GM12878 (cell line): Measurements from ENCODE around the gene MTR. TPM values are rescaled to one million over a fixed set of nuclear protein-coding genes. Genes with fewer than 3 reads are reported as not detected.

Source experiments
- ATAC-seq: fragments of 200-7000 bp; cut with Tn5 transposase; 3 replicates; pipeline ENCODE4 v1.9.1; 2020; ENCODE audit warnings: mild to moderate bottlenecking, moderate library complexity
- BruUV-seq: library from RNA; stranded (reverse); fragments of 400-500 nt; replicated peaks from 2 replicates; lab custom pipeline; 2021; lab: Mats Ljungman, UMichigan
- CTCF ChIA-PET: fragments of 300-600 bp; sonication (Branson Sonifier 250); formaldehyde crosslinking; extraction: SDS; loops from one replicate; lab custom pipeline; 2021; ENCODE audit warnings: inconsistent platforms; lab: Yijun Ruan, JAX
- POLR2A ChIA-PET: fragments of 350-600 bp; formaldehyde crosslinking; extraction: SDS; loops from one replicate; lab custom pipeline; 2021; ENCODE audit warnings: inconsistent platforms; lab: Charles Lee
- RAD21 ChIA-PET: fragments of 300-600 bp; sonication (Branson Sonifier 250); formaldehyde crosslinking; loops from one replicate; lab custom pipeline; 2023; ENCODE audit warnings: antibody characterized with exemption; ENCODE audit not compliant: unreplicated experiment; lab: Charles Lee
- SMC1A ChIA-PET: fragments of 300-600 bp; sonication (Branson Sonifier 250); formaldehyde crosslinking; loops from one replicate; lab custom pipeline; 2023; ENCODE audit not compliant: unreplicated experiment, uncharacterized antibody; lab: Charles Lee
- DNase-seq: peaks from one replicate; pipeline ENCODE4 v3.0.0-alpha.2; 2011; ENCODE audit warnings: low read depth, low spot score
- FAIRE-seq: peaks from 3 replicates; lab custom pipeline; 2011; peaks lifted over from hg19 to GRCh38; lab: Jason Lieb, UNC
- H2AFZ ChIP-seq: 2 replicates; pipeline ENCODE4 v1.6.0; 2011; ENCODE audit warnings: low read depth, low read length, control low read depth; ENCODE audit not compliant: control insufficient read depth
- H3K27ac ChIP-seq: 2 replicates; pipeline ENCODE4 v1.5.1; 2011; ENCODE audit warnings: control low read depth; ENCODE audit not compliant: control insufficient read depth, insufficient read depth
- H3K27me3 ChIP-seq, 2 experiments: replicated peaks in 1 of 2; 2 replicates each; pipeline versions ENCODE4 v1.6.0 to v1.6.1; 2011; ENCODE audit warnings: low read length in 1 of 2; ENCODE audit not compliant: control insufficient read depth in 2 of 2, insufficient read depth in 2 of 2
- H3K36me3 ChIP-seq, 2 experiments: 2 replicates each; pipeline ENCODE4 v1.5.1; 2011; ENCODE audit warnings: low read length in 1 of 2; ENCODE audit not compliant: control insufficient read depth in 2 of 2, insufficient read depth in 2 of 2
- H3K4me1 ChIP-seq: 2 replicates; pipeline ENCODE4 v1.6.1; 2011; ENCODE audit warnings: mild to moderate bottlenecking, low read length, moderate library complexity, mixed read lengths; ENCODE audit not compliant: control insufficient read depth, insufficient read depth
- H3K4me2 ChIP-seq: 2 replicates; pipeline ENCODE4 v1.6.0; 2011; ENCODE audit warnings: control low read depth; ENCODE audit not compliant: control insufficient read depth, insufficient read depth
- H3K4me3 ChIP-seq: fragments of 200-600 bp; sonication (generic); 2 replicates; pipeline ENCODE4 v1.5.1; 2016
- H3K79me2 ChIP-seq: 2 replicates; pipeline ENCODE4 v1.6.0; 2011; ENCODE audit warnings: low read length; ENCODE audit not compliant: control insufficient read depth, insufficient read depth
- H3K9ac ChIP-seq: 2 replicates; pipeline ENCODE4 v1.8.0; 2011; ENCODE audit warnings: low read length, control low read depth, mixed read lengths; ENCODE audit not compliant: control insufficient read depth, insufficient read depth
- H3K9me3 ChIP-seq: replicated peaks from 3 replicates; pipeline ENCODE4 v1.5.1; 2011; ENCODE audit warnings: mild to moderate bottlenecking, low read length; ENCODE audit not compliant: control insufficient read depth, insufficient read depth
- H4K20me1 ChIP-seq: 2 replicates; pipeline ENCODE4 v1.6.0; 2011; ENCODE audit not compliant: control insufficient read depth, insufficient read depth
- BMI1 ChIP-seq: fragments of 450-650 bp; IDR thresholded peaks from 2 replicates; pipeline ENCODE4 v1.6.1; 2016; ENCODE audit warnings: mild to moderate bottlenecking, moderate library complexity, borderline replicate concordance
- E2F4 ChIP-seq: IDR thresholded peaks from 2 replicates; pipeline ENCODE4 v1.6.1; 2012; ENCODE audit warnings: low read depth, low read length, improper control_type of control experiment
- ELK1 ChIP-seq: IDR thresholded peaks from 2 replicates; pipeline ENCODE4 v1.6.1; 2012; ENCODE audit warnings: low read depth, low read length, improper control_type of control experiment
- GATAD2B ChIP-seq: fragments of 450-650 bp; conservative IDR thresholded peaks from 2 replicates; pipeline ENCODE4 v1.6.1; 2017; ENCODE audit warnings: low read depth, mild to moderate bottlenecking, moderate library complexity
- IKZF2 ChIP-seq, 2 experiments: fragments of 450-650 bp; IDR thresholded peaks; 2 replicates each; pipeline ENCODE4 v1.6.1; 2017; ENCODE audit warnings: mild to moderate bottlenecking in 2 of 2, moderate library complexity in 2 of 2
- IRF5 ChIP-seq: fragments of 450-650 bp; IDR thresholded peaks from 2 replicates; pipeline ENCODE4 v1.6.1; 2017; ENCODE audit warnings: borderline replicate concordance
- KDM1A ChIP-seq: fragments of 200-600 bp; sonication (generic); IDR thresholded peaks from 2 replicates; pipeline ENCODE4 v1.6.1; 2016; ENCODE audit warnings: borderline replicate concordance
- MEF2A ChIP-seq: IDR thresholded peaks from 2 replicates; pipeline ENCODE4 v1.6.1; 2011; ENCODE audit warnings: low read depth, mild to moderate bottlenecking, low read length, moderate library complexity; ENCODE audit not compliant: insufficient read depth
- MEF2B ChIP-seq: fragments of 450-650 bp; IDR thresholded peaks from 2 replicates; pipeline ENCODE4 v1.6.1; 2018; ENCODE audit warnings: mild to moderate bottlenecking, moderate library complexity; ENCODE audit not compliant: partially characterized antibody, poor library complexity, severe bottlenecking
- PAX8 ChIP-seq: fragments of 450-650 bp; IDR thresholded peaks from 2 replicates; pipeline ENCODE4 v1.6.1; 2017; ENCODE audit warnings: mild to moderate bottlenecking, moderate library complexity
- POU2F2 ChIP-seq: IDR thresholded peaks from 3 replicates; pipeline ENCODE4 v1.6.1; 2011; ENCODE audit warnings: low read depth, mild to moderate bottlenecking, low read length, borderline replicate concordance
- RELA ChIP-seq: fragments of 450-650 bp; IDR thresholded peaks from 2 replicates; pipeline ENCODE4 v1.8.0; 2014; ENCODE audit warnings: borderline replicate concordance; ENCODE audit not compliant: partially characterized antibody
- SMARCA5 ChIP-seq: fragments of 450-650 bp; IDR thresholded peaks from 2 replicates; pipeline ENCODE4 v1.6.1; 2017; ENCODE audit warnings: mild to moderate bottlenecking
- SRF ChIP-seq, 2 experiments: IDR thresholded peaks; 2 replicates each; pipeline ENCODE4 v1.6.1; 2011; ENCODE audit warnings: low read depth in 2 of 2, low read length in 2 of 2, mild to moderate bottlenecking in 1 of 2, moderate library complexity in 1 of 2
- TARDBP ChIP-seq: IDR thresholded peaks from 2 replicates; pipeline ENCODE4 v1.6.1; 2016; ENCODE audit warnings: borderline replicate concordance
- TBL1XR1 ChIP-seq: IDR thresholded peaks from 2 replicates; pipeline ENCODE4 v1.6.1; 2012; ENCODE audit warnings: low read depth, low read length, improper control_type of control experiment
- ZBTB40 ChIP-seq: fragments of 450-650 bp; IDR thresholded peaks from 2 replicates; pipeline ENCODE4 v1.6.1; 2016; ENCODE audit warnings: mild to moderate bottlenecking, moderate library complexity, borderline replicate concordance
- ZNF217 ChIP-seq: fragments of 450-650 bp; IDR thresholded peaks from 2 replicates; pipeline ENCODE4 v1.6.1; 2017; ENCODE audit warnings: antibody characterized with exemption, mild to moderate bottlenecking
- ZNF622 ChIP-seq: fragments of 450-650 bp; IDR thresholded peaks from 2 replicates; pipeline ENCODE4 v1.6.1; 2017; ENCODE audit warnings: mild to moderate bottlenecking, inconsistent platforms
- WGBS: methylation state at CpG from one replicate; pipeline ENCODE4 v1.1.6; 2016; ENCODE audit warnings: low lambda C conversion rate; ENCODE audit not compliant: insufficient replicate concordance, insufficient coverage; ENCODE audit errors: missing lambda C conversion rate; 5-methylcytosine and 5-hydroxymethylcytosine counted together
- in situ Hi-C: fragments of 300-500 bp; cut with MboI; formaldehyde crosslinking; loops from 9 replicates; pipeline ENCODE4 v1.14.3; 2018; ENCODE audit warnings: mixed read lengths
- intact Hi-C: fragments of 100-400 bp; cut with micrococcal nuclease; formaldehyde crosslinking; loops from one replicate; pipeline ENCODE4 v1.14.2; 2022; ENCODE audit not compliant: unreplicated experiment
- polyA plus RNA-seq, 11 experiments: library from polyadenylated mRNA; depleted of rRNA in 4 of 11; unstranded in 6 of 11; stranded (reverse) in 5 of 11; fragments of >200 nt; fragmentation: Nextera tagmentation in 4 of 11; fragmentation: Illumina TruSeq in 1 of 11; extraction: Ambion mirVana in 4 of 11; extraction: Trizol in 1 of 11; gene quantifications; 1 replicate in 1 of 11; 2 replicates in 10 of 11; pipeline versions ENCODE4 v1.2.1 to v1.2.3, GENCODE V29; 2011 to 2016; ENCODE audit warnings: inconsistent platforms in 2 of 11, missing spikeins in 2 of 11, low read depth in 1 of 11
- total RNA-seq, 4 experiments: library from RNA; depleted of rRNA in 3 of 4; stranded (reverse); fragments of >200 nt in 3 of 4; fragmentation: Illumina TruSeq in 1 of 4; extraction: Trizol in 1 of 4; gene quantifications; 2 replicates each; pipeline versions ENCODE4 v1.2.1 to v1.2.3, GENCODE V29; 2013 to 2021

MTR gene
- total and polyA plus RNA-seq, 10 of the 15 experiments (the other 5 are each of a cell fraction or from before 2014, with no cell fraction given), result 2.4 to 38.7 (median 16.5) TPM

GRCh38 chr1:236860674-236861073 is 65.6 kb downstream of the MTR start:
- in situ Hi-C loops, result loop anchor here (10.0 kb wide), 1 partner anchor 256 kb away; the partner anchor contains the start of gene HEATR1
- WGBS, result 96% methylated on average over 1 of the region's 1 CpG
- ChIA-PET POLR2A (interaction anchor here (0.7 kb wide), 1 partner anchor 500 kb away, joined by 5 read pairs; no protein-coding TSS in a partner anchor), RAD21 (no interaction called here), CTCF (interaction anchor here (0.7 kb wide), 1 partner anchor 15 kb away, joined by 3 read pairs; no protein-coding TSS in a partner anchor), SMC1A (no interaction called here)
- Histone ChIP-seq H3K36me3 (peaks cover 9 to 32% of the 10 kb centered on the region in 2 experiments), H3K9me3 (no peaks in the 10 kb centered on the region), H3K9ac (no peak overlapping the region), H3K4me2 (no peak overlapping the region), H3K4me3 (no peak overlapping the region), H2AFZ (no peak overlapping the region), H3K79me2 (no peaks in the 10 kb centered on the region), H3K27me3 (no peaks in the 10 kb centered on the region), H3K4me1 (no peaks in the 10 kb centered on the region), H4K20me1 (no peaks in the 10 kb centered on the region), H3K27ac (no peak overlapping the region)
- TF ChIP-seq E2F4, result no peak
- TF ChIP-seq IKZF2 (IDR thresholded peaks at IDR 0.05), result no peak
- no peak for TF ChIP-seq MEF2B
- TF ChIP-seq PAX8, result no peak
- TF ChIP-seq ZNF217, result no peak
- no peak for TF ChIP-seq IRF5
- no peak for TF ChIP-seq ZBTB40
- no peak for TF ChIP-seq SRF (IDR thresholded peaks at IDR 0.05; ENCODE audit: low read depth in 2 of 2, low read length in 2 of 2)
- no peak for TF ChIP-seq MEF2A
- TF ChIP-seq BMI1, result no peak
- TF ChIP-seq RELA, result no peak
- TF ChIP-seq ELK1, result no peak
- TF ChIP-seq KDM1A, result no peak
- no peak for TF ChIP-seq TARDBP
- no peak for TF ChIP-seq TBL1XR1
- TF ChIP-seq POU2F2, result no peak
- TF ChIP-seq SMARCA5, result no peak
- no peak for TF ChIP-seq GATAD2B
- TF ChIP-seq ZNF622, result no peak
- DNase-seq, result no peak
- no TSS peak for BruUV-seq
- FAIRE-seq, result no peak
- intact Hi-C loops, result no loop called here
- no peak for ATAC-seq
